Stimulated activated CD4-positive, alpha-beta T cell treated with anti-CD3 and anti-CD28 coated beads, TNF-alpha, amount 100 ng/mL, for 4 hours (primary cell): ENCODE results near the gene CDC34.
"Not testable (repeated sequence)": the region's sequence is repeated elsewhere in the genome, so short reads cannot be mapped to it uniquely, and the experiment has no call there.

ENCODE experiments used
- DNase-seq, 3 experiments: peaks; one replicate each; pipeline ENCODE4 v3.0.0-alpha.2; 2020; ENCODE audit warnings: low read depth in 3 of 3

Gene CDC34

GRCh38 chr19:573519-573825, 41.9 kb downstream of the CDC34 start:
- no peak for DNase-seq

DNA sequence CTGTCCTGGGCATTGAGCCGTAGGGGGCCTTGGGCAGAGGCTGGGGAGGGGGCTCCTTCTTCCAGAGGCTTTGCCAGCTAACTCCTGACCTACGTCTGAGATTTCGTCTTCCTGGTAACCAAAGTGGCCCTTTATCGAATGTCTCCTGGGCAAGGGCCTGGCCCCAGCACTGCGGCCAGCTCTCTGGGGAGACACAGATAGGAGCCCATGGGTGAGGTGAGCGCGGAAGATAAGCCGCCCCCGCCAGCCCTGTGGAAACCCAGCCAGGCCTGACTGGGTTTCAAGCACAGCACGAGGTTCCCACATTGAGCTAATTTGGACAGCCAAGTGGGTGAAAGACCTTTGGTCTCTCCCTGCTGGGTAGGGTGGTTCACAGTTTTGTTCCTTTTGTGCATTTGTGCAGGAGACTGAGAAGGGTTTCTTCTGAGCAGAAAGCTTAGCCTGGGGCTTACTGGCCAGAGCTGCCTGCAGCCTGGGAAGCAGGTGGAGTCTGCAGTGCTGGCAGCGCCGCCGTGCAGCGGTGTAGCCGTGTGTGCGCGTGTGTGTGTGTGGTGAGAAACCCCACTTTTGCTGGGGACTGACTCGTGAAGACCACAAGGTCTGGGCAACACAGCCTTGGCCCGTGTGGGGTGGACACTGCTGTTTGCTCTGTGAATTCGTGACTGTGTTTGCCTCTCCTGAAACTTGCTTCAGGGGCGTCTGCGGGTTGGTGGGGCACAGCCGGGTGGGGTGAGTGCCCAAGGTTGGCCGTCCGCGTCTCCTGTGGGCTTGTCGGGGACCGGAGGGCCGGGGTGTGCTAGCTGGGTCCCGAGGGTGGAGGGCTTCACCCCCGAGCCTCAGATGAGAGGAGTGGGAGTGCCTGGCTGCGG, 43.3 kb downstream of the CDC34 start:
- DNase-seq = no peak

- no peak for DNase-seq
Observed at GRCh38 chr19:575527-576506, 44.3 kb downstream of the CDC34 start.

DNA sequence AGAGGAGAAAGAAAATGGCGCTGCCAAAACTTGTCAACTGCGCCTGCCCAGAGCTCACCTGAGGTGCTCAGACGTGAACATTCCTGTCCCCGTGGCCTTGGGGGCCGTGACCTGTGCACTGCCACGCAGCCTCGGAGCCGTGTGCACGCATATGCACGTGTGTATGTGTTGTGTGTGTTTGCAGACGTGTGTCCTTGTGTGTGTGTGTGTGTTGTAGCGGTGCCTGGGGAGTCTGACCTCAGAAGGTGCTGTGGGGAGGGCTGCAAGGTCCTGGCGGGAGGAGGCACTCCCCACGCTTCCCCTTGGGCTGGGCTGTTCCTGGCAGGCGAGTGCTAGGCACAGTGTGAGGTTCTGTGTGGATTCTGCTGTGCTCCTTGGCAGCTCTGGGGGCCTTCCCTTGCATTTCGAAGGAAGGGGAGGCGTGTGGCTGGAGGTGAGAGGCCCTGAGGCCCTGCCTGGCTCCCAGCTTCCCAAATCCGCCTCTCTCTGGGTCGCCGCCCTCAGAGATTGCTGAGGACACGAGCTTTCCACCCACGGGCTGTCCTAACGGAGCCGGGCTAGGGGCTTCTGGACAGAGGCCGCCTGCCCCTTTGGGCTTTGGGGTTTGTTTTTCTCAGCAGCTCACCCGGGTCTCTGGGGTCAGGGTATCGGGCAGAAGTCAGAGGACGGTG, 45.3 kb downstream of the CDC34 start:
- no peak for DNase-seq

DNA sequence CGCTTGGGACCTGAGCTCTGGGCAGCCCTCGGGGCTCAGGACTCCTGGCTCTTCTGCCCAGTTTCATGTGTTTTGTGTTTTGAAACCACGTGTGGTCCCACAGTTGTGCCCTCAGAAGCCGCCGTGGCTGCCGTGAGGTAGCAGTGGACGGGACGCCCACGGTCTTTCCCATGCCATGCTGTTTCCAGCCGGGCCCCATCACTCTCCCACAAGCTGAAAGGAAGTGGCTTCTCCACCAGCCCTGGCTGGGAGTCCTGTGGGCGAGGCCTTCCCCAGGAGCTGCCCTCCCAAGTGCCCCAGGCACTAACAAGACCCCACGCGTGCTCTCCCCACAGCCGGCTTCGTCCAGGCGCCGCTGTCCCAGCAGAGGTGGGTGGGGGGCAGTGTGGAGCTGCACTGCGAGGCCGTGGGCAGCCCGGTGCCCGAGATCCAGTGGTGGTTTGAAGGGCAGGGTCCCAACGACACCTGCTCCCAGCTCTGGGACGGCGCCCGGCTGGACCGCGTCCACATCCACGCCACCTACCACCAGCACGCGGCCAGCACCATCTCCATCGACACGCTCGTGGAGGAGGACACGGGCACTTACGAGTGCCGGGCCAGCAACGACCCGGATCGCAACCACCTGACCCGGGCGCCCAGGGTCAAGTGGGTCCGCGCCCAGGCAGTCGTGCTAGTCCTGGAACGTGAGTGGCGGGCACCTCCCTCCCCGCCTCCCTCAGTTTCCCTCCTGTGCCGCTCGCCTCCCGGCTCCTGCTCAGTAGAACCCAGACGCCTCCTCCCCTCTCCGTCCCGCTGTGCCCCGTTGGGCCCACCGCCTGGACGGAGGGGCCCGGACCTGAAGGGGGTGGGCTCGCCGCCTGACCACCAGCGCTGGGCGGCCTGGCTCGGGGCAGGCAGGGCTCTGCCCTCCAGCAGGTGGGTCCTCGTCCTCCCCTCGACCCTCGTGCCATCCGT, 46.2 kb downstream of the CDC34 start:
- DNase-seq = no peak

GRCh38 chr19:579111-579841, 47.7 kb downstream of the CDC34 start:
- DNase-seq = no peak

DNA sequence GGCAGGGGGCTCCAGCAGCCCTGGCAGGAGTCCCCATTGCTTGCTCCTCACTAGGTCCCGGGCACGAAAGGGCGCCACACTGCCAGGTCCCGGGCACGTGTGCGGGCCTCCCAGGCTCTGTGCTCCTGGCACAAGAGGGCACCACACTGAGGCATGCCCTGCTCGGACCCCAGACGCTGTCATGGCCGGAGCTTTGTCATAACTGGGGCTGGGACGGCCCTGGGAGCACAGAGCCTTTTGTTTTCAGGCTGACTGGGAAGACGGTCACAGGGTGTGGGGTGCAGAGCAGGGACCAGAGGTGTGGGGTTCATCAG, 48.2 kb downstream of the CDC34 start:
- DNase-seq = no peak

DNA sequence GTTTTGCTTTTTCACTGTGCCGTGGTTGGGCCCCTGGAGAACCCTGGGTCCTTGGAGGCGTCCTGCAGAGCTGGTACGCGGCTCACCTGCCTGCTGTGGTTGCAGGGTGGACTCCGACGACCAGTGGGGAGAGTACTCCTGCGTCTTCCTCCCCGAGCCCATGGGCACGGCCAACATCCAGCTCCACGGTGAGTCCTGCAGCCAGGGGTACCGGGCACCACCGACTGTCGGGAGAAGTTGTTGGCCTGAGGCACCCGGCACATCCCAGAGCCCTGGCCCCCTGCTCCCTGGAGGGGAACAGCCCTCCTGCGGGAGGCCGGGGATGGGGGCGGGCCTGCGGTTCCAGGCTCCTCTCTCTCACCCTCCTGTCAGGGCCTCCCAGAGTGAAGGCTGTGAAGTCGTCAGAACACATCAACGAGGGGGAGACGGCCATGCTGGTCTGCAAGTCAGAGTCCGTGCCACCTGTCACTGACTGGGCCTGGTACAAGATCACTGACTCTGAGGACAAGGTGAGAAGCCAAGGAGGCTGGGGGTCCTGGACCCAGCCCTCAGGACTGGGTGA, 48.8 kb downstream of the CDC34 start:
- DNase-seq = no peak

DNA sequence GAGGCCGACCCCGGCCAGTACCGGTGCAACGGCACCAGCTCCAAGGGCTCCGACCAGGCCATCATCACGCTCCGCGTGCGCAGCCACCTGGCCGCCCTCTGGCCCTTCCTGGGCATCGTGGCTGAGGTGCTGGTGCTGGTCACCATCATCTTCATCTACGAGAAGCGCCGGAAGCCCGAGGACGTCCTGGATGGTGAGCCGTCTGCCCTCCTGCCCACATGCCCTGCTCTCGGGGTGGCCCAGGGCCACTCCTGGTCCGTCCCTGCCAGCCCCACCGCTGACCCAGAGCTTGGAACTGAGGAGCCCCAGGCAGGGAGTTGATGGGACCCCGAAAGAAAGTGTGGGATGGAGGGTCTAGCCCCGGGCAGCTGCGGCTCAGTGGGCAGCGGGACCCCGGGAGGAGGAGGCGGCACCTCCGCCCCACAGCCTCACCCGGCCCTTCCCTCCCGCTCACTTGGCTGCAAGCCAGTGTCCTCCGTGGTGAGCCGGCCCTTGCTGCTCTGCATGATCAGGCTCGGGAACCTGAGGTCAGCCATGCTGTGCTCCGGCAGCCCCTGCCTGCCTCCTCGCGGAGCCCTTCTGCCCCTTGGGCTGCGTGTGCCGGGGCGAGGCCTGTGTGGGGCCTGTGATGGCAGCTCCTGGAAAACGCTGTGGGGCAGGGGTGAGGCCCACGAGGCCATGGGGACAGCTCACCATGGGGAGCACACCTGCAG, 50.0 kb downstream of the CDC34 start:
- DNase-seq = no peak

DNA sequence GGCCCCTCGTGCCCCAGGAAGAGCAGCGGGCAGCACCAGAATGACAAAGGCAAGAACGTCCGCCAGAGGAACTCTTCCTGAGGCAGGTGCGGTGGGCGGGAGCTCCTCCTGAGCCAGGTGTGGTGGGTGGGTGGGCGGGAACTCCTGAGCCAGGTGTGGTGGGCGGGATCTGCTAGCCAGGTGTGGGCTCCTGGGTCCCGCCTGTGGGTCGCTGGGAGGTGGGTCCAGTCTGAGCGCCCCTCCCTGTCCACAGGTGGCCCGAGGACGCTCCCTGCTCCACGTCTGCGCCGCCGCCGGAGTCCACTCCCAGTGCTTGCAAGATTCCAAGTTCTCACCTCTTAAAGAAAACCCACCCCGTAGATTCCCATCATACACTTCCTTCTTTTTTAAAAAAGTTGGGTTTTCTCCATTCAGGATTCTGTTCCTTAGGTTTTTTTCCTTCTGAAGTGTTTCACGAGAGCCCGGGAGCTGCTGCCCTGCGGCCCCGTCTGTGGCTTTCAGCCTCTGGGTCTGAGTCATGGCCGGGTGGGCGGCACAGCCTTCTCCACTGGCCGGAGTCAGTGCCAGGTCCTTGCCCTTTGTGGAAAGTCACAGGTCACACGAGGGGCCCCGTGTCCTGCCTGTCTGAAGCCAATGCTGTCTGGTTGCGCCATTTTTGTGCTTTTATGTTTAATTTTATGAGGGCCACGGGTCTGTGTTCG, 51.1 kb downstream of the CDC34 start:
- DNase-seq = no peak

GRCh38 chr19:583198-583967, 51.8 kb downstream of the CDC34 start:
- no peak for DNase-seq

DNA sequence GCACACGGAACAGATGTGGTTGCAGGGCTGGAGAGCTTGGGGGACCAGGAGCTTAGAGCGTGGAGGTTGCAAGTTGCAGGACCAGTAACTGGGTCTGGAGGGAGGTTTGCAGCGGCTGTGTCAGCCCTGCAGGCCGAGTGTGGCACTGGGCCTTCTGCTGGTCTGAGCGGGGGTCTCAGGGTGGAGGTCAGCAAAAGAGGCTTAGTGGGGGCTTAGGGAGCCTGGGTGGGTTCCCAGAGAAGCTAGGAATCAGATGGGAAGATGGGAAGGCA, 52.3 kb downstream of the CDC34 start:
- no peak for DNase-seq

- DNase-seq = peak in 2 of 3 experiments; percentile 40 to 44
Observed at GRCh38 chr19:584240-585001, 52.9 kb downstream of the CDC34 start.

DNA sequence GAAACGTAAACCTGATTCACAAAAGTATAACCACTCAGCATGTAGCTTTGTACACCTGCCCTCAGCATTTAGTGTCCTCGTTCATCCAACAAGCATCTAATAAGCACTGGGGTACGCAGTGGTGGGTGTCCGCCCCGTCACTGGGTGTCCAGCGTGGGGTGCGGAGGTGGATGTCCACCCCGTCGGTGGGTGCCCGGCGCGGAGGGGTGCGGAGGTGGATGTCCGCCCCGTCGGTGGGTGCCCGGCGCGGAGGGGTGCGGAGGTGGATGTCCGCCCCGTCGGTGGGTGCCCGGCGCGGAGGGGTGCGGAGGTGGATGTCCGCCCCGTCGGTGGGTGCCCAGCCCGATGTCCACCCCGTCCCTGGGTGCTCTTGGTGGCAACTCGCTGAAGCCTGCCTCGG, 53.6 kb downstream of the CDC34 start:
- not testable (repeated sequence) for DNase-seq

- no peak for DNase-seq
Observed at GRCh38 chr19:585551-586110, 54.1 kb downstream of the CDC34 start.

GRCh38 chr19:588093-588740, 56.7 kb downstream of the CDC34 start:
- DNase-seq = peak in 1 of 3 experiments; percentile 40
